Measurements from ENCODE around the gene NGF.
"Not testable (repeated sequence)": the region's sequence is repeated elsewhere in the genome, so short reads cannot be mapped to it uniquely, and the experiment has no call there.

NGF gene

GRCh38 chr1:115332813-115333608, 5.0 kb downstream of the NGF start:
- no peak for DNase-seq (ENCODE audit: low read depth)

- no peak for DNase-seq (ENCODE audit: low read depth)
Measured at GRCh38 chr1:115331558-115332331, 6.3 kb downstream of the NGF start.

DNA sequence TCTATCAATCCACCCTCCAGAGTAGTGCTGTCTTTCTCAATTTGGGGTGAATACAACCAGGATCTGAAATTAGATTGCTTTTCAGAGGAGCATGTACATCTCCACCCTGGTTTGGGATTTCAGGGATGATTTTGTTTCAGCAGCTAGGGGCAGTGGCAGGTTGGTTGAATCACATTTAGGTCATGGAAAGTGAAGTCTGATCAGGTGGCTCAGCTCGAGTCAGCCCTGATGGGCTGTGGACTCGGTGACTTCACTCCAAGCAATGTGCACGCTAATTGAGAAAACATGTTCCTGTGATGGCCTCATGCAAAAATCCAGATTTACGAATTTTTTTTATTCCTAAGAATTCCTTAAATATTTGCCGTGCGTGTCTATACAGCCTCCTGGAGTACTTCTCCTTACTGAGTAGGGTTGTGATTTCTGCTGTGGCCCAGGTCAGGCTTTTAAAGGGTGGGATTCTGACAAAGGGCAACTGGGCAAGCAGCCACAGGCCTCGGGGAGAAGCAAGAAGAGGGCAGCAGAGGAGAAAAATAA, 7.5 kb downstream of the NGF start:
- DNase-seq (ENCODE audit: low read depth): no peak

DNA sequence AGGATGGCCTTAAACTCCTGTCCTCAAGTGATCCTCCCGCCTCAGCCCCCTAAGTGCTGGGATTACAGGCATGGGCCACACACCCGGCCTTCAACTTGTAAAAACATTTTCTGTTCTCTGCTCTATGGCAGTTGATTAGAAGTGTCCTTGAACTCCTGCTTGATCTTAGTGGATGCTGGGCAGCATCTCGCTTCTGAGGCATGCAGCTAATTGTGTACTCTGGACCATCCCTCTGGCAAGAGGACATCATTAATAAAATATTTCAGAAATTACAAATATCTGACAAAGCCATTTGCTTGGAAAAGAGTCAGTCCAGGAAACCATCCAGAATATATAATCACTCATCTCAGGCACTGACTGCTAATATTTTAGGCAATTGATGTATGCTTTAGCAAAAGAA, 8.1 kb downstream of the NGF start:
- no peak for DNase-seq (ENCODE audit: low read depth)

DNA sequence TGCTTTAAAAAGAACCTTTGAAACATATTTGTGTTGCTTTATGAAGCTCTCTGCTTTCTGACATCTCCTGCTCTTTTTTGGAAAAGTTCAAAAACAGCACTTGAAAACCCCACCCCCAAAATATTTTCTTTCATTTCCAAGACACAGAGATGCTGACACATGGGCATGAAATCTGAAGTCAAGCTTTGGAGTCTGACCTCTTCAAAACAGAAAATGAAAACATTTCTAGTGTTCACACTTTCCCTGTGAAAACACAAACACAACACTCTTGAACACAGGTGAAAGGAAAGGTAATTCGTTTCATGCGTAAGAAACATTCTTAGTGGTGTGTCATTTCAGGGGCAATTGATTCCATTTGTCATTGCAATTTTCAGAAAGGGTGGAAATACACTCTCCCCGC, 10.8 kb downstream of the NGF start:
- no peak for DNase-seq (ENCODE audit: low read depth)

GRCh38 chr1:115326419-115326818, 11.6 kb downstream of the NGF start:
- no peak for DNase-seq (ENCODE audit: low read depth)

GRCh38 chr1:115325874-115326273, 12.2 kb downstream of the NGF start:
- DNase-seq (ENCODE audit: low read depth): no peak

DNA sequence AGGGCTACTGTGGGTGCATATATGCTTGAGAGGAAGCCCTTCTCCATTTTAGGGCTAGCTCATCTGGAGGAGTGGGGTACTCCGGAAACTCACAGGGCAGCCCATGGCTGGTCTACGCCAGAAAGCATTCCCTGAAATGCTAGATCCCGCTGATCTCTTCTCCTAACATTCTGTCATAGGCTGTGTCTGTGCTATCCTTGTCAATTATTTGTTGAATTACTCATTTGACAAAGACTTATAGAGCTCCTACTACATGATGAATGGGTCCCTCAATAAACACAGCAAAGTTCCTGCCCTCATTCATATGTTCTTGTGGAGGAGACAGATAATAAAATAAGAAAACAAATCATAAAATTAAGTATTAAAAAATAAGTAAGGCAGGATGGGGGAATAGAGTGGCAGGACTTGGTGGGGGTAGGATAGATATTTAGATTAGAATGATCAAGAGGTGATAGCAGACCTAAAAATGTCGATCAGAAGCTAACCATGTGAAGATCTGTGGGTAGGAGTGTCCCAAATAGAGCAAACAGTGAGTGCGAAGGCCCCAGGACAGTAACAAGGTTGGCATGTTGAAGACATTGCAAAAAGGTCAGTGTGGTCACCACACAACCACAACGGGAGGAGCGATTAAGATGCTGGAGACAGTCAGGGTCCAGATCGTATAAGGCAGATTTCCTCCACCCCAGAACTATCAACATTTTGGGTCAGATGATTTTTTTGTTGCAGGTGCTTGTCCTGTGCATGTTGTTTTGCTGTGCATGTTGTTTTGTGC, 13.2 kb downstream of the NGF start:
- no peak for DNase-seq (ENCODE audit: low read depth)

DNA sequence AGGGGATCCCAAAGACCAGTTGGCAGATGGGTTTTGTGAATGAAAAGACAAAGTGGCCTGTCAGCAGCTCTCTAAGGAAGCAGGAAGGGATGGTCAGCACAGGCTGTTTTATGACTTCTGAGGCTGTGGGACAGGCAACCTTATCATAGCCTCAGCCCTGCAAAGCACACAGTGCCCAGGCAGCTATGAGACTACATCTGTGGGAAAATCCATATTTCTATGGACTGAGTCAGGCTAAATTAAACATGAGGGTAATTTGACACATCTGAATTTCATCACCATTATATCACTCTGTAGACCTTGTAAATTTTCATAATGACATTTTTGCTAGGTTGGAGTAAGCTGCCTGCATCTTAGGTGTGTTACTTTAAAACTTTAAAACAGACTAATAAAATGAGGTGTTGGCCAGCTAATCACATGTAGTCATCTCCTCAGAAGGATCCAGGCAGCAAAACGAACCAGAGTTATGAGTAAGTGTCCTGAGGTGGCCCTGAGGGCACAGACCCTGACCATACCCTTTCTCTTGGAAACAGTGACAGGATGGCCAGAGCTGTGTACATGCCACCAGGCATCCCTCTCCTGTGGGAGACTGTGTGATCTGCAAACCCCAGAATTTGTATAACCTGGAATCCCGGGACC, 14.6 kb downstream of the NGF start:
- no peak for DNase-seq (ENCODE audit: low read depth)

- DNase-seq (ENCODE audit: low read depth): no peak
Measured at GRCh38 chr1:115322631-115323030, 15.4 kb downstream of the NGF start.

GRCh38 chr1:115320377-115320776, 17.7 kb downstream of the NGF start:
- no peak for DNase-seq (ENCODE audit: low read depth)

DNA sequence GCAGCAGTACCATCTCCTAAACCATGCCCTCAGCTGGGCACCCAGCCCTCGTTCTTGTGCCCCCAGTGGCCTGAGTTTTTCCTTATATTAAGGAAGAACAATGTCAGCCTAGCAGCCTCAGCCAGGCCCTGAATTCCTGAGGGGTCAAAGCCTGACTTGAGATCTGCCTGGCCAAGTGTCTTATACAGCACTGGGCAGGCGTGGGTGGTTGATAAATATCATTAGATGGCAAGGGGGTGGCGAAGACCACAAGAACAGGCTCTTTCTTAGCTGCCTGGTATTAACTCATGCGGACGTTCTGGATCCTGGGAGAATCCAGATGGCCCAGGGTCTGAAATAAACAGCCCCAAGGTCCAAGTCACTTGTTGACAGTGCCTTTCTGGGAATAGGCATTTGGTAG, 18.3 kb downstream of the NGF start:
- no peak for DNase-seq (ENCODE audit: low read depth)

GRCh38 chr1:115317101-115318012, 20.7 kb downstream of the NGF start:
- DNase-seq (ENCODE audit: low read depth): no peak

GRCh38 chr1:115314765-115315164, 23.3 kb downstream of the NGF start:
- no peak for DNase-seq (ENCODE audit: low read depth)

DNA sequence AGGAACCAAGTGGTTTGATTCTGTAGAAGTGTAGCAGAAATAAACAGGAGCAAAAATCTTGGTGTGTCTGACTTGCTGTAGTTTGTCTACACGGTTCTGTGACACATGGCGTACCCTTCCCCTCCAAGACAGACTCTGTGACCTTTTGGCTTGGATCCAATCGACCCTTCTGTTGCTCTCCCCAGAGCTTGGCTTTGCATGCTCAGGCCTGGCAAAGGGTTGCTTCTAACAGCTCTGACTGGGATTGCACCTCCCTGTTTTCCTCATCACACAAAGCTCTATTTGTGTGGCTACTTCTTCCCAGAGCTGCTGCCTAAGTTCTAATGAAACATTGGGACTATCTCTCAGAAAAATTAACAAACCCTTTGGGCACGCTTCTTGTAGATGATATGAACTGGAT, 24.0 kb downstream of the NGF start:
- no peak for DNase-seq (ENCODE audit: low read depth)

DNA sequence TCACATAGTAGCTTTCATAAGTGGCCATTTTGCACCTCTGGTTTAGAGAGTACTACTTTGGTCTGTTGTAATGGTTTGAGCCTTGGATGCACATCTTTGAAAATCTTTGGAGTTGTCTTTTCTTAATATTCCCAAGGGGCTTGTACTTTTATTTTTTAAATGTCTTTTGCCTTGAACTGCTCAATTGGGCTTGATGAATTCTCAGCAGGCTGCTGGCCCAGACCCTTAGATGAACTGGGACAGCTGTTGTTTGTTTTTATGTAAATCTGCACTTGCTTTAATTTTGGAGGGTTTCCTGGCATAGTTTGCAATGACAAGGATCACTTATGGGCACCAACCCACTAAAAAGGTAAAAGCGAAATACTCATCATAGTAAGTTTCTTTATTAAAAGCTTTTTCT, 24.9 kb downstream of the NGF start:
- DNase-seq (ENCODE audit: low read depth): no peak

GRCh38 chr1:115312742-115313141, 25.3 kb downstream of the NGF start:
- no peak for DNase-seq (ENCODE audit: low read depth)

DNA sequence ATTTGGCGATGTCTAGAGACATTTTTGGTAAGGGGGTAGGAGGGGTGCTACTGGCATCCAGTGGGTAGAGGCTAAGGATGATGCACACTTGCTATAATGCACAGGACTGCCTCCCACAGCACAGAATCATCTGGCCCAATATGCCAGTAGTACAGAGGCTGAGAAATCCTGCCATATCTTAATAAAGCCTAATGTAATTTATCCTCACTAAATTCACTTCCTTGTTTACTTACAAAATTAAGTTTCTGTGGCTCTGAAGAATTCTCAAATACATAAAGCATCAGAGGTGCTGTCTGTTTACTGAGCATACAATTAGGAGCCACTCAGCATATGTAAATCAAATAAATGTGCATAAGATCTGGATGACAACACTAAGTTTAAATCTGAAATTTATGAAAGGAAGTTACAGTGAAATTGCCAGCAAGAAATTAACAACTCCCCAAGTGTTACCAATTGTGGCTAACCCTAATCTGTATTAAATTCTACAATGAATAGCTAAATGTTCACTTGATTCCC, 26.5 kb downstream of the NGF start:
- DNase-seq (ENCODE audit: low read depth): no peak

GRCh38 chr1:115310581-115311473, 27.2 kb downstream of the NGF start:
- DNase-seq (ENCODE audit: low read depth): no peak

DNA sequence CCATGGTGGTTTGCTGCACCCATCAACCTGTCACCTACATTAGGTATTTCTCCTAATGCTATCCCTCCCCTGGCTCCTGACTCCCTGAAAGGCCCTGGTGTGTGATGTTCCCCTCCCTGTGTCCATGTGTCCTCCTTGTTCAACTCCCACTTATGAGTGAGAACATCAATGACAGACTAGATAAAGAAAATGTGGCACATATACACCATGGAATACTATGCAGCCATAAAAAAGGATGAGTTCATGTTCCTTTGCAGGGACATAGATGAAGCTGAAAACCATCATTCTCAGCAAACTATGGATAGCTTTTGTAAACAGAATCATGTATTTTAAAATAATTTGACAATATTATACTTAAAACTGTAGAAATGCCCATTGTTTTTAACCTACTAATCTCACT, 28.5 kb downstream of the NGF start:
- not testable (repeated sequence) for DNase-seq (ENCODE audit: low read depth)
